Measurements from ENCODE around the gene ABR. TPM values are rescaled to one million over a fixed set of nuclear protein-coding genes. Genes with fewer than 3 reads are reported as not detected.

Gene ABR
- total RNA-seq, 1 donor from 2014 or later, result 66.7 TPM

DNA sequence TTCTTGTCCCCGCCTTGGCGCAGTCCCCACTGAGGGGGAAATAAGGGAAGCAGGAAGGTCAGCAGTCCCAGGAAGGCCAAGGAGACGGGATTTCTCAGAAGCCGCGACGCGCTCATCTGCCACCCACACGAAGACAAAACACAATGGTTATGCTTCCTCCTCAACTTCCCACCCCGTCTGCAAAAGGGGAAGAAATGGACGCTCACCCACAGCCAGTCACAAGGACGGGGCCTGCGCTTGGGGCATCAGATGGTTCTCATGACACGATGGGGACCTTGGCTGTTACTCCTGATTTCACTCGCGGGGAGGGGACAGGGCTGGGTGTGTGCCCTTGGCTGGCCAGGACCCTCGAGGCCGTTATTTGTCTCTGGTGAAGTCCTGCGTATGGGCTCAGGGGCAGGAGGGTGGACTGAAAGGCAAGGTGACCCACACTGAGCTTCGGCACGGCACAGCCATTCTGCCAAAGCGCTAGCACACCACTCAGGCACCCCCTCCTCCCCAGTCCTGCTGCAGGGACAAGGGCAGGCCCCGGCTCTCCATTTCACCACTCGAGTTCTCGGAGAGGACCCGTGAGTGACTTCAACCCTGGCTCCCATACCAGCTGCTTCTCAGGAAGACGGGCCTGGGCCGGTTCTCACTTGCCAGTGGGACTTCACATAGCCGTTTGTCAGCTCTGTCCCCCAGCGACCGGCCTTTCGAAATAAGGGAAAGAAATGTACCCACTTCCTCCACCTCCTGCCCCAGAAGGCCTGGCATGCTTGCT, 84.5 kb downstream of the ABR start:
- Mint-ChIP-seq H3K4me1 (ENCODE audit: low read depth) (peaks cover 34% of the 10 kb centered on the region), H3K27ac (no peak overlapping the region), H3K36me3 (ENCODE audit: low read depth) (peaks cover 30% of the 10 kb centered on the region), H3K27me3 (ENCODE audit: insufficient read depth) (no peaks in the 10 kb centered on the region), H3K4me3 (no peak overlapping the region), H3K9me3 (no peaks in the 10 kb centered on the region)
- DNase-seq (ENCODE audit: low spot score), result no peak
- intact Hi-C loops (cut with micrococcal nuclease), result no loop called here

DNA sequence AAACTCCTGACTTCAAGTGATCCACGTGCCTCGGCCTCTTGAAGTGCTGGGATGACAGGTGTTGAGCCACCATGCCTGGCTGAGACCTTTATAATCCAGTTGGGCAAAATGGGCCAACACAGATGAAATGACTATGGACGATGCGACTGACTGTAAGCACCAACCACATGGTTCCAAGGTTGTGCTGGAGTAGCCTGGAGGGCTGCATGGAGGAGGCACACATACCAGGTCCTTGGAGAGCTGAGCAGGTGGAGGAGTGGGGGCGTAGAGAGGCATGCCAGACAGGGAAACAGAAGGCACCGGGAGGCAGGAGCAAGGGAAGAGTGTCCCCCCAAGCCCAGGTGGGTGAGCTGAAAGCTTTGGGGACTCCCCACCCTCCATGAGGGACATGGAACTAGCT, 85.2 kb downstream of the ABR start:
- H3K27ac Mint-ChIP-seq, result no peak overlapping the region
- DNase-seq (ENCODE audit: low spot score), result no peak
- intact Hi-C loops (cut with micrococcal nuclease), result no loop called here
- H3K4me3 Mint-ChIP-seq, result no peak overlapping the region
- H3K27me3 Mint-ChIP-seq (ENCODE audit: insufficient read depth), result no peaks in the 10 kb centered on the region
- H3K9me3 Mint-ChIP-seq, result no peaks in the 10 kb centered on the region
- peaks cover 34% of the 10 kb centered on the region for H3K4me1 Mint-ChIP-seq (ENCODE audit: low read depth)
- peaks cover 33% of the 10 kb centered on the region for H3K36me3 Mint-ChIP-seq (ENCODE audit: low read depth)

DNA sequence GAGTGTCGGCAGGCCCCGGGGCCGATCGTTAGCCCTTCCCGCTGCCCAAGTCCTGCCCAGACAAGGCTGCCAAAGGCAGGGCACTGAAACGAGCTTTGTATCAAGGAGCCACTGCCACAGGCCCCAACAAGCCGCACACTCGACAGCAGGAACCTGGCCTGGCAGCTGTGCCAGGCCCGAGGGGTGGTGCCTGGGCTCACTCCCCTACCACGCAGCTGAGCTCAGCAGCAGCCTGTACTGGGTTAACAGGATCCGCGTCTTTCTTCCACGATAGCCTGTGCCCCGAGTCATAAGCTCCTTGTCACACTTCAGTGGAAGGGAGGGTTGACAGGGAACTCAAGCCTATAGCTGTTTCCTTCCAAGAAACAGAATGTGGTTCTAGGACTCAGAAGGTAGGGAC, 87.9 kb downstream of the ABR start:
- intact Hi-C loops (cut with micrococcal nuclease), result no loop called here
- Mint-ChIP-seq H3K27me3 (ENCODE audit: insufficient read depth) (no peaks in the 10 kb centered on the region), H3K9me3 (no peaks in the 10 kb centered on the region), H3K4me1 (ENCODE audit: low read depth) (peaks cover 10% of the 10 kb centered on the region), H3K4me3 (no peak overlapping the region), H3K27ac (no peak overlapping the region), H3K36me3 (ENCODE audit: low read depth) (peaks cover 19% of the 10 kb centered on the region)
- no peak for DNase-seq (ENCODE audit: low spot score)

DNA sequence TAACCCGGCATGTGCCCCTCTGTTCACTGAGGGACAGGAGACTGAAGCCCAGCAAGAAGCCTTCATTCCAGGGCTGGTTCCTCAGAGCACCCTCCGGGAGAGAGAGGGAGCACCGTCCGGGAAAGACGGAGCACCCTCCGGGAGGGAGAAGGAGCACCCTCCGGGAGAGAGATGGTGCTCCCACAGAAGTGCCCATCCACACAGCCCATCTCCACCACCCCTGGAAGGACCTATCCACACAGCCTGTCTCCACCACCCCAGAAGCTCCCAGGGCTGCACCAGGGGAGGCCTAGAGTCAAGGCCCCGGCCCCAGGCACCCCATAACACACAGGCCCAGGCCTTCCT, 88.6 kb downstream of the ABR start:
- intact Hi-C loops (cut with micrococcal nuclease), result no loop called here
- DNase-seq (ENCODE audit: low spot score), result no peak
- H3K4me3 Mint-ChIP-seq, result no peak overlapping the region
- no peak overlapping the region for H3K27ac Mint-ChIP-seq
- H3K27me3 Mint-ChIP-seq (ENCODE audit: insufficient read depth), result no peaks in the 10 kb centered on the region
- H3K9me3 Mint-ChIP-seq, result no peaks in the 10 kb centered on the region
- H3K4me1 Mint-ChIP-seq (ENCODE audit: low read depth), result peaks cover 6% of the 10 kb centered on the region
- peaks cover 19% of the 10 kb centered on the region for H3K36me3 Mint-ChIP-seq (ENCODE audit: low read depth)

DNA sequence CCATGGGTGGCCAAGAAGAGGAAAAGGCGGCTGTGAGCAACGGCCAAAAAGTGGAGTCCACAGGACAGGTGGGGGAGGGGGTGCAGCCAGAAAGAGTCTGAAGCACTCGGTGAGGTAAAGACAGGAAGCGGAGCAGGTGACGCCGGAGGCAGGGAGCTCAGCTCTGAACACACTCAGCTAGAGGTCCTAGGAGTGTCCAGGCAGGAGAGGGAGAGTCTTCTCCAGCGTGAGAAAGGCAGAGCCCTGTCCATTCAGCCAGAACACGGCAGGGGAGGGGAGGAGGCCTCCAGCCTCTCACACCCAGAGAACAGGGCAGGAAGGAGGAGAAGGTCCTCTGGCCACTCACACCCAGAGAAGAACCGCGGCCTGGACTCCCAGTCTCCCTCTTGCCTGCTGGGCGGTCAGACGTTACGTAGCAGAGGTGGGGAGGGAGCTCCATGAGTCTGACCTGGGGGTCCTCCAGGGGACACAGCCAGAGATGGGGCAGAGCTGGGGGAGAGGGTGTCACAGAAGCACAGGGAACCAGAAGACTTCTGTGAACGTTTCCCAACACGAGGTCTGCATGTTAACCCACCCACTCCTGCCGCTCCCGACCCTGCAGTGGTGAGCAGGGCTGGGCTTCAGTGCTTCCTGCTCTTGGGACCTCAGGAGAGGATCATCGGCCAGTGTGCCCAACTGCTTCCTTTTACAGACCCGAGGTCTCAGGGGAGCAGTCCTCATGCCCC, 89.2 kb downstream of the ABR start:
- Mint-ChIP-seq H3K9me3 (no peaks in the 10 kb centered on the region), H3K27me3 (ENCODE audit: insufficient read depth) (no peaks in the 10 kb centered on the region), H3K4me1 (ENCODE audit: low read depth) (peaks cover under 1% of the 10 kb centered on the region), H3K4me3 (no peak overlapping the region), H3K27ac (no peak overlapping the region), H3K36me3 (ENCODE audit: low read depth) (peaks cover 19% of the 10 kb centered on the region)
- no peak for DNase-seq (ENCODE audit: low spot score)
- intact Hi-C loops (cut with micrococcal nuclease), result no loop called here

DNA sequence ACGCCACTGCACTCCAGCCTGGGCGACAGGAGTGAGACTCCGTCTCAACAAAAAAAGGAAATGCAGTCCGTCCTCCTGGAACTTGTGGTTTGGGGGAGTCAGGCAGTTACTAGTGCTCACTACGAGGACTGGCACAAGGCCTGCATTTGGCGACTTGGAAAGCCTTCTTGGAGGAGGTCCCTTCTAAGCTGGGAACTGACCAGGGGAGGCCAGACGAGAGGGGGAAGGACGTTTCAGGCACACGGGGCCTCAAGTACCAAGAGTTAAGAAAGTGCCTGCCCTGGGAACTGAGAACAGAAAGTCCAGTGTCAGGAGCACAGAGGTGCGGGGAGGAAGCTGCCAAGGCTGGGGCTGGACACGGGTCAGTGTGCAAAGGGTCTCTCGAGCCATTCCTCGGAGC, 89.9 kb downstream of the ABR start:
- H3K36me3 Mint-ChIP-seq (ENCODE audit: low read depth), result peaks cover 18% of the 10 kb centered on the region
- H3K4me1 Mint-ChIP-seq (ENCODE audit: low read depth), result no peaks in the 10 kb centered on the region
- no peak overlapping the region for H3K27ac Mint-ChIP-seq

DNA sequence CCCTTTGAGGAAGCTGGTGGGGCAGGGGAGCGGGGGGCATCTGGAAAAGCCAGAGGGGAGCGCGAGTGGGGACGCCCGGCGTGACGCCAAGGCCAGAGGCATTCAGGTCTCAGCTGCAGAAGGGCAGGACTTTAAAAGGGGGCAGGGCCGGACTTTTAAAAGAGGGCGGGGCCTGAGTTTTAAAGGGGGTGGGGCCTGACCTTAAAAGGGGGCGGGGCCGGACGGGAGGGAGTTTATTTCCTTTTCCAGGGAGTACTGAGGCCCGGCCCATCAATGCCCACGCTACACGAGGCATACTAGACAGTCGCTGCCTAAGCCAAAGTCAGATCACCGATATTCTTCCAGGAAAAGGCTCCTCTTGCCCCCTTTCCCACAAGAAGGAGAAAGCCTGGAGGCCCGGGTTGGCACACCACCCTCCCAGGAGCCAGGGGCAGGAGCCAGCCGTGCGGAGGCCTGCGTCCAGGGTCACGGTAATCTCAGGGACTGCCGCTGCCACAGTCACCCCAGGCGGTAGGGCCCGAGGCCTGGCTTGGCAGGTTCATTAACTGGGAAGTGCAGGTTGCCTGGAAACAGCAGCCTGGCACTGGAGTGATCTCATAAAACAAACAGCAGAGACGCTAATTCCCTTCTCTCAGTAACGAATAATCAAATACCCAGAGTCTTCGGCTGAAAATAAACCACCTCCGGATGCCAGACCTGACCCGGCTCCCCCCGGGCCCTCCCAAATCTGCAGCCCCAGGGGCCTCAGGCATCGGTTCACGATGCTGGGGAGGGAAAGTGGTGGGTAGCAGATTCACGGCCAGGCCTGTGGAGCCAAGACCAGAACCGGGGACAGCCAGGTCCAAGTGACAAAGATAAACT, 92.2 kb downstream of the ABR start:
- H3K4me1 Mint-ChIP-seq (ENCODE audit: low read depth), result no peaks in the 10 kb centered on the region
- H3K27me3 Mint-ChIP-seq (ENCODE audit: insufficient read depth), result no peaks in the 10 kb centered on the region
- peaks cover 12% of the 10 kb centered on the region for H3K36me3 Mint-ChIP-seq (ENCODE audit: low read depth)
- H3K27ac Mint-ChIP-seq, result no peak overlapping the region
- no peaks in the 10 kb centered on the region for H3K9me3 Mint-ChIP-seq
- intact Hi-C loops (cut with micrococcal nuclease), result no loop called here
- DNase-seq (ENCODE audit: low spot score), result no peak
- H3K4me3 Mint-ChIP-seq, result no peak overlapping the region

More for the DNA sequence above, 89.9 kb downstream of the ABR start:
- no peak for DNase-seq (ENCODE audit: low spot score)
- no peaks in the 10 kb centered on the region for H3K27me3 Mint-ChIP-seq (ENCODE audit: insufficient read depth)
- intact Hi-C loops (cut with micrococcal nuclease), result no loop called here
- H3K9me3 Mint-ChIP-seq, result no peaks in the 10 kb centered on the region
- H3K4me3 Mint-ChIP-seq, result no peak overlapping the region

DNA sequence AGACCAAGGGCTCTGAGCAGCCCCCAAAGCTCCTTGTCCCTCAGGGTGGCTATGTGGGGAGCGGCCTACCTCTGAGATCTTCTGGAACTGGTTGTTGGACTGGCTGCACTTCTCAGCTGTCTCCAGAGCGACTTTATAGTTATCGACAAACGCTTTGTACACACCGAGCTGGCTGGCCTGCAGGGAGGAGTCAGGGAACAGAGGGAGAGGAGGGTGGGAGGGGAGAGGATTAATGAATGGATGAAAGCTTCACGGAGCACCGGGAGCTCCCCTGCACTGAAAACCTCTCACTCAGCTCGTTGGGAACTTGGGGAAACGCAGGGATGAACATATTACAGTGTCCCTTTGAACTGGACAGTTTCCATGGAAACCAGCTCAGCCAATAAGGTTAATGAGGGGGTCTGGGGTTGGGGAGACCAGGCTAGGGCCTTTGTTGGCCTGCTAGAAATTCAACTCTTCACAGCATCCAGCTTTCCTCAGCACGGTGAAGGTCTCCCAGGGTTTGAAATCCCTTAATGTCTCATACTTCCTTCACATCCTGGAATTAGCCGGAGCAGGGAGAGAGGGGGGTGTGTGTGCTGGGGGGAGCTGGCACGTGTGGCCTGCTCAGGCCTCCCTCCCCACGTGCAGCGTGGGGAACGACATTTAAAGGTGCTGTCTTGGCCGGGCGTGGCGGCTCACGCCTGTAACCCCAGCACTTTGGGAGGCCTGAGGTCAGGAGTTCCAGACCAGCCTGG, 96.2 kb downstream of the ABR start:
- no peak overlapping the region for H3K4me3 Mint-ChIP-seq
- no peaks in the 10 kb centered on the region for H3K27me3 Mint-ChIP-seq (ENCODE audit: insufficient read depth)
- peaks cover 6% of the 10 kb centered on the region for H3K36me3 Mint-ChIP-seq (ENCODE audit: low read depth)
- no peak for DNase-seq (ENCODE audit: low spot score)
- H3K27ac Mint-ChIP-seq, result no peak overlapping the region
- no peaks in the 10 kb centered on the region for H3K4me1 Mint-ChIP-seq (ENCODE audit: low read depth)
- H3K9me3 Mint-ChIP-seq, result no peaks in the 10 kb centered on the region
- intact Hi-C loops (cut with micrococcal nuclease), result no loop called here

DNA sequence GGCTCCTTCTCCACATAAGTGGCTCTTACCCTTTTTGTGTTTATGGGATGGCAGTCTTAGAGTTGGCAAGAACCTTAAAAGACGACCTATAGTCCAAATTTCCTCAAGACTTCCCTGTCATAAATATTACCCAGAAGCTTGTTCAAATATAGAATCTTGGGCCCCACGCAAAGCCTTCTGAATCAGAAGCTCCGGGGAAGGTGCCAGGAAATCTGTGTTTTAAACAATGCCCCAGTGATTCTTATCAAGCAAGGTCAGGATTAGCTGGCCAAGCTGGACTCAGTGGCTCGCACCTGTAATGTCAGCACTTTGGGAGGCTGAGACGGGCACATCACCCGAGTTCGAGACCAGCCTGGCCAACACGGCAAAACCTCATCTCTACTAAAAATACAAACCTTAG, 97.2 kb downstream of the ABR start:
- DNase-seq (ENCODE audit: low spot score), result no peak
- Mint-ChIP-seq H3K27me3 (ENCODE audit: insufficient read depth) (no peaks in the 10 kb centered on the region), H3K27ac (no peak overlapping the region), H3K4me3 (no peak overlapping the region), H3K36me3 (ENCODE audit: low read depth) (peaks cover 9% of the 10 kb centered on the region), H3K4me1 (ENCODE audit: low read depth) (no peaks in the 10 kb centered on the region), H3K9me3 (no peaks in the 10 kb centered on the region)
- intact Hi-C loops (cut with micrococcal nuclease), result no loop called here

DNA sequence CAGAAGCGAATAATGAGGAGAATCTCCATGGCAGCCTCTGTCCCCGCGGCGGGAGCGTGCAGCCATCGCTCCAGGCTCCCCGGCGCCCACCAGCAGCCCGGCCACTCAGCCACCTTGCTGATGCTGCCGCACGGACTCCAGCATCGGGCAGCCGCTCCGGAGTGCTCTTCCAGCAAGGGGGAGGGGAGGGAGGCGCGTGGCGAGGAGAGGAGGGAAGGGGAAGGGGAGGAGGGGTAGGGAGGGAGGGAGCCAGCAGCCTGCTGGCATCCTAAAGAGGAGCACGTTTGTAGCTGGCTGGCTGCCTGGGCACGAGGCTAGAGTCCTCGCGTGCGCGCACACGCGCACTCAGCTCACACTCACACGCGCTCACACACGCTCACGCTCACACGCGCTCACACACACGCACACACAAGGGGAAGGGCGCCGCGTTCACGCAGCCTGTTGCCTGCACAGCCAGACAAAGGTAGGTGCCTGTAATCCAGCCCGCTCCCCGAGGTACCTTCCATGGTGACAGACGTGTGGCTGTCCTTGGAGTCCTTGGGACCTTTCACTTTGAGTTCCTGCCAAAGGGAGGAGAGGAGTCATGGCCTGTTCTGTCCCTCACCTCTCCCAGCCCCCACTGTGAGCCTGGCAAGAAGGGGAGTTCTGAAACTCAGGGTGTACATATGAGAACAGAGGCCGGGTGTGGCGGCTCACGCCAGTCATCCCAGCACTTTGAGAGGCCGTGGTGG, 100.8 kb downstream of the ABR start:
- intact Hi-C loops (cut with micrococcal nuclease), result no loop called here
- Mint-ChIP-seq H3K9me3 (no peaks in the 10 kb centered on the region), H3K27me3 (ENCODE audit: insufficient read depth) (no peaks in the 10 kb centered on the region), H3K27ac (no peak overlapping the region), H3K36me3 (ENCODE audit: low read depth) (peaks cover 6% of the 10 kb centered on the region), H3K4me3 (no peak overlapping the region), H3K4me1 (ENCODE audit: low read depth) (no peaks in the 10 kb centered on the region)
- DNase-seq (ENCODE audit: low spot score), result no peak

DNA sequence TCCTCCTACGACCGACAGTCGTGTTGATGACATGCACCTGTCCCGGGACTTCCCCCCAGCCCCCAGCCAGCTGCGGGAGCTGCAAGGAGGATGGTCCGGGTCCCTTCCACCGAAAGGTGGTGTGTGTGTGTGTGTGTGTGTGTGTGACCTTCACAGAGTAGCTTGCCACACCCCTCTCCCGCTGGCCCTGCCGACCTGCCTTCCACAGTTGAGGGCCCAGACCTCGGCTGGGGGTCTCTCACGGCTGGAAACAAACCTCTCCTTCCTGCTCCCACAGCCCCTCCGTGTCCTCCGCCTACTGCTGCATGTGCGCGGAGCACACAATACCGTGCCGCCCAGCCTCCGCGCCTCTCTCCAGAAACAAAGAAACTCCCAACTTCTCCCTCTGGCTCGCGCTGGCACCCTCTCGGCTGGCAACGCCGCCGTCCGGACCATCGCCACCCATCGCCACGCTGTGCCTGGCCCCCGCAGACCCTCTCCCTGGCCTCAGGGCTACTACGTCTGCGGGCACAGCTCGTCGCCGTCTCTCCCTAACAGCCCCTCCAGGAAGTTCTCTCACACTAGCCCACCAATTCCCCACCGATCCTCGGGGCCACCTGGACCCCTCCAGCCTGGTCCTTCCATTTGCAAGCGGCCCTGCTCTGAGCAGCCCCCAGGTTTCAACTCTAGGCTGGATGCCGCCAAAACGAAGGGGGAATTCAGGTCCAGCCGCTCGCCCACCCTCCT, 101.6 kb downstream of the ABR start:
- Mint-ChIP-seq H3K4me1 (ENCODE audit: low read depth) (no peaks in the 10 kb centered on the region), H3K27me3 (ENCODE audit: insufficient read depth) (no peaks in the 10 kb centered on the region), H3K36me3 (ENCODE audit: low read depth) (peaks cover 6% of the 10 kb centered on the region), H3K9me3 (no peaks in the 10 kb centered on the region), H3K27ac (no peak overlapping the region), H3K4me3 (no peak overlapping the region)
- intact Hi-C loops (cut with micrococcal nuclease), result no loop called here
- no peak for DNase-seq (ENCODE audit: low spot score)

DNA sequence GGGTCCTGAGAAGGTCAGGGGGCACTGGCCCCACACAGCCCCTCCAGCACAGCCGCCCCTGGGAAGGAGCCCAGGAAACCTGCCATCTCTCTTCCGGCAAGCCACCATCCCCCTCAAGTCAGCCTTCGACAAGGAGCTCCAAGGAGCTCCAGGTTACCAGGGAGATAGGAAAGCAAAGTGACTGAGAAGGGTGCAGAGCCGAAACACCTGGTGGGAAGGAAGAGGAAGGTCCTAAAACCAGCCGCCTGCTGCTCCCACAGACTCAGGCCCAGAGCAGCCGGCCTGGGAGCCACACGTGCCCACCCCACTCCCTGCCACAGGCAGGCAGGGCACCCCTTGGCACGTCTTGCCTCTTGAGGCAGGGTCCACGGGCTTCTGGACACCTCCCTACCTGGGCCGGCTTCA, 102.2 kb downstream of the ABR start:
- Mint-ChIP-seq H3K4me3 (no peak overlapping the region), H3K27me3 (ENCODE audit: insufficient read depth) (no peaks in the 10 kb centered on the region), H3K27ac (no peak overlapping the region), H3K9me3 (no peaks in the 10 kb centered on the region), H3K4me1 (ENCODE audit: low read depth) (no peaks in the 10 kb centered on the region), H3K36me3 (ENCODE audit: low read depth) (peaks cover 6% of the 10 kb centered on the region)
- no peak for DNase-seq (ENCODE audit: low spot score)
- intact Hi-C loops (cut with micrococcal nuclease), result no loop called here
